HG03025 (cell line): ENCODE results near the gene LCN6.

Experiments used
- ATAC-seq: cut with Tn5 transposase; IDR thresholded peaks from one replicate; pipeline ENCODE4 v1.9.1; 2021; ENCODE audit warnings: mild to moderate bottlenecking, moderate library complexity; ENCODE audit not compliant: unreplicated experiment, low FRiP score

The LCN6 gene

DNA sequence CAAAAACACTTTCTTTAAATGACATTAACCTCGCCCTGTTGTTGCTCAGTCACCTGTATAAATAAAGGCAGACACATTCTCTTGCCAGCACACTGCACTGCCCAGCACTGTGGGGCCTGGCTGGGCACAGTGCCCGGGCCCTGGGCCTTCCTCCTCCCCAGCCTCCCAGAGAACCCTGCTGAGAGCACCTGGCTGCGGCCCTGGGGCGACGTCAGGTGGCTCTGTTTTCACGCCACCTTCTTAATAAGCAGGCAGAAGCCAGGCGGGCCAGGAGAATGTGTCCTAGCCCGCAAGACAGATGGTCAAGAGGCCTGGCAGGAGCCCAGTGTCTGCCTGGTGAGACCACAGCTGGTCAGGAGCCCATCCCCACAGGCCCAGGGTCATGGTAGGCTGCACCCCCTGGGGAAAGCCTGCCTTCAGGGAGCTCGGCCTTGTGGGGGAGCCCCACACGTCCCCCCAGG lies 52.9 kb downstream of the LCN6 start:
- no peak for ATAC-seq

DNA sequence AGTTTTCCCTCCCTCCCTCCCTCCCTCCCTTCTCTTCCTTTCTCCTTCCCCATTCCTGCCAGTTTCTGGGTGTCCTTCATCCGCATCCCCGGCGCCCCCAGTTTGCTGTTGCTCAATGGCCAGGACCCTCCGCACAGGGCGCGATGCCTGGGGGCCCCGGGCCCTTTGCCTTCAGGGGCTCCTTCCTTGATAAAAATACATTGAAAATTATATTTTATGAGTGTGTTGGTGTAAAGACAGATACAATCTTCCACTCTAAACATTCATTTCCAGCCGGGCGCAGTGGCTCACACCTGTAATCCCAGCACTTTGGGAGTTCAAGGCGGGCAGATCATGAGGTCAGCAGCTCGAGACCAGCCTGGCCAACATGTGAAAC lies 53.5 kb downstream of the LCN6 start:
- no peak for ATAC-seq

DNA sequence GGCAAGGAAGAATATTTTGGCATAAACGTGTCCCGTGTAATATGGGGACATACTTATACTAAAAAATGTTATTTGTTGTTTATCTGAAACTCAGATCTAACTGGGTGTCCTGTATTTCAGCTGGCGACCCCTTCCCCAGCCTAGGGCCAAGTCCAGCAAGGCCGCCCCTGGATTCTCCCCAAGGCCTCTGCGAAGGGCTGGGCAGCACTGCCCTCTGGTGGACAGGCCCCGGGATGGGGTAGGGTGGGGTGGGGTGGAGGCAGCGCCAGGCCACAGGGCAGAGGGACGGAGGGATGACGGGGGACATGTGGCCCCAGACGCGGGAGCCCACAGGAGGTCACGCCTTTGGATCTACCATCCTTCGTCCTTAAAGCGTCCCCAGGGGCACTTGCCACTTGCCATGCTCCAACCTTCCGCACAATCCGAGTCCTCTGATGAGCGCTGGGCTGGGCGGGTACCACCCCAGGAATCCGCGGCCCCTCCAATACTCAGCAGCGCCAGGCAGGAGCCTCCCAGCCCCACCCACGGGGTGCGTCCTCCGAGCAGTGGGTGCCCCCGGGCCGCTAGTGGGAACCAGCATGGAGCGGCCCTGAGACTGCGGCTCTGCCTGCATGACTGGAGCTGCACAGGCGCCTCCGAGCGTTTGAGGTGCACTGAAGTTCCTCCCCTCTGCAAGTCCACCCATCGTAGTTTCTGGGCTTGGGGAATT lies 54.0 kb downstream of the LCN6 start:
- ATAC-seq: no peak
